HL-60 (cell line): ENCODE results near the gene MEGF10.

ENCODE experiments used
- CTCF ChIP-seq: IDR thresholded peaks from one replicate; pipeline ENCODE4 v1.5.1; 2011; ENCODE audit warnings: low read length, control low read depth, inconsistent platforms; ENCODE audit not compliant: insufficient read depth
- POLR2AphosphoS5 ChIP-seq: IDR thresholded peaks from 2 replicates; pipeline ENCODE4 v1.6.1; 2012; ENCODE audit warnings: low read depth
- REST ChIP-seq: IDR thresholded peaks from 2 replicates; pipeline ENCODE4 v1.6.1; 2012; ENCODE audit warnings: low read depth; ENCODE audit not compliant: insufficient replicate concordance

GRCh38 chr5:127423173-127423798 lies 132.7 kb downstream of the MEGF10 start:
- no peak for TF ChIP-seq CTCF
- no peak for TF ChIP-seq REST
- no peak for TF ChIP-seq POLR2AphosphoS5
